Vagina (tissue), 2 donors: ENCODE measurements around the gene POP5. TPM values are rescaled to one million over a fixed set of nuclear protein-coding genes. Genes with fewer than 3 reads are reported as not detected.

Experiments
- DNase-seq, 2 donors: peaks; one replicate each; pipeline ENCODE4 v3.0.0-alpha.2; 2017; ENCODE audit errors: extremely low spot score in 2 of 2
- H3K27ac ChIP-seq: fragments of 200-600 bp; sonication (generic); one replicate; pipeline ENCODE4 v1.5.1; 2019
- H3K27me3 ChIP-seq: fragments of 200-600 bp; sonication (generic); one replicate; pipeline ENCODE4 v1.5.1; 2019
- H3K36me3 ChIP-seq, 2 donors: fragments of 200-600 bp; sonication (generic); one replicate each; pipeline ENCODE4 v1.5.1; 2017 to 2019
- H3K4me1 ChIP-seq: fragments of 200-600 bp; sonication (generic); one replicate; pipeline ENCODE4 v1.5.1; 2019
- H3K4me3 ChIP-seq, 2 donors: fragments of 200-600 bp; sonication (generic); 1 replicate in 1 of 2; 2 replicates in 1 of 2; pipeline ENCODE4 v1.5.1; 2016 to 2019
- H3K9me3 ChIP-seq: fragments of 200-600 bp; sonication (generic); one replicate; pipeline ENCODE4 v1.5.1; 2019
- CTCF ChIP-seq, 3 experiments: fragments of 450-650 bp in 2 of 3; fragments of 200-600 bp in 1 of 3; sonication (generic) in 1 of 3; IDR thresholded peaks; one replicate each; pipeline ENCODE4 v1.5.1; 2017 to 2019; ENCODE audit warnings: antibody characterized with exemption in 3 of 3, mild to moderate bottlenecking in 2 of 3, moderate library complexity in 2 of 3
- POLR2A ChIP-seq, 2 donors: fragments of 450-650 bp; IDR thresholded peaks; one replicate each; pipeline ENCODE4 v1.6.1; 2017; ENCODE audit warnings: antibody characterized with exemption in 2 of 2, mild to moderate bottlenecking in 2 of 2, moderate library complexity in 2 of 2
- POLR2AphosphoS5 ChIP-seq, 2 donors: sonication (generic); formaldehyde crosslinking; IDR thresholded peaks; one replicate each; pipeline ENCODE4 v1.9.0; 2017; ENCODE audit warnings: antibody characterized with exemption in 2 of 2, mild to moderate bottlenecking in 2 of 2, low read depth in 1 of 2; ENCODE audit not compliant: insufficient read depth in 1 of 2
- intact Hi-C: fragments of 100-400 bp; cut with DNase I; formaldehyde crosslinking; loops from one replicate; pipeline ENCODE4 v1.15.1; 2023
- total RNA-seq: library from RNA; depleted of rRNA; stranded (reverse); fragments of >200 nt; gene quantifications from one replicate; pipeline ENCODE4 v1.2.3, GENCODE V29; 2016

Gene POP5
- total RNA-seq, 1 donor from 2014 or later = 35.6 TPM

- Histone ChIP-seq H3K36me3 (no peaks in the 10 kb centered on the region), H3K9me3 (no peaks in the 10 kb centered on the region), H3K4me3 (no peak overlapping the region), H3K4me1 (no peaks in the 10 kb centered on the region), H3K27ac (no peak overlapping the region), H3K27me3 (no peaks in the 10 kb centered on the region)
- intact Hi-C loops = loop anchor here (10.0 kb wide), 1 partner anchor 495 kb away; no protein-coding TSS in a partner anchor
- no peak for DNase-seq
- TF ChIP-seq POLR2AphosphoS5 (IDR thresholded peaks at IDR 0.05; ENCODE audit: insufficient read depth in 1 of 2, low read depth in 1 of 2) = no peak
- TF ChIP-seq CTCF (IDR thresholded peaks at IDR 0.05) = no peak
- TF ChIP-seq POLR2A (IDR thresholded peaks at IDR 0.05) = no peak
These were observed 18.7 kb upstream of the POP5 start for GRCh38 chr12:120599672-120600552.

- intact Hi-C loops = loop anchor here (10.0 kb wide), 1 partner anchor 496 kb away; no protein-coding TSS in a partner anchor
These were observed 17.7 kb upstream of the POP5 start for GRCh38 chr12:120598674-120599463.

GRCh38 chr12:120597861-120598260 is 16.7 kb upstream of the POP5 start:
- TF ChIP-seq POLR2A (IDR thresholded peaks at IDR 0.05) (no peak), POLR2AphosphoS5 (IDR thresholded peaks at IDR 0.05; ENCODE audit: insufficient read depth in 1 of 2, low read depth in 1 of 2) (no peak), CTCF (IDR thresholded peaks at IDR 0.05) (no peak)
- no peaks in the 10 kb centered on the region for H3K36me3 ChIP-seq
- H3K4me3 ChIP-seq = no peak overlapping the region
- DNase-seq = no peak
- H3K27ac ChIP-seq = no peak overlapping the region
- H3K9me3 ChIP-seq = no peaks in the 10 kb centered on the region
- H3K4me1 ChIP-seq = no peaks in the 10 kb centered on the region
- H3K27me3 ChIP-seq = no peaks in the 10 kb centered on the region
- intact Hi-C loops = loop anchor here (10.0 kb wide), 1 partner anchor 497 kb away; no protein-coding TSS in a partner anchor

More at GRCh38 chr12:120598674-120599463, 17.7 kb upstream of the POP5 start:
- Histone ChIP-seq H3K36me3 (no peaks in the 10 kb centered on the region), H3K4me1 (no peaks in the 10 kb centered on the region), H3K27me3 (no peaks in the 10 kb centered on the region), H3K4me3 (no peak overlapping the region), H3K9me3 (no peaks in the 10 kb centered on the region), H3K27ac (no peak overlapping the region)
- TF ChIP-seq CTCF (IDR thresholded peaks at IDR 0.05) (no peak), POLR2AphosphoS5 (IDR thresholded peaks at IDR 0.05; ENCODE audit: insufficient read depth in 1 of 2, low read depth in 1 of 2) (no peak), POLR2A (IDR thresholded peaks at IDR 0.05) (no peak)
- no peak for DNase-seq

GRCh38 chr12:120596901-120597300 is 15.7 kb upstream of the POP5 start:
- H3K27ac ChIP-seq = no peak overlapping the region
- no peaks in the 10 kb centered on the region for H3K36me3 ChIP-seq
- TF ChIP-seq POLR2A (IDR thresholded peaks at IDR 0.05) = no peak
- TF ChIP-seq CTCF (IDR thresholded peaks at IDR 0.05) = no peak
- no peak for TF ChIP-seq POLR2AphosphoS5 (IDR thresholded peaks at IDR 0.05; ENCODE audit: insufficient read depth in 1 of 2, low read depth in 1 of 2)
- no peak overlapping the region for H3K4me3 ChIP-seq
- no peaks in the 10 kb centered on the region for H3K9me3 ChIP-seq
- no peaks in the 10 kb centered on the region for H3K4me1 ChIP-seq
- intact Hi-C loops = loop anchor here (10.0 kb wide), 1 partner anchor 498 kb away; no protein-coding TSS in a partner anchor
- no peaks in the 10 kb centered on the region for H3K27me3 ChIP-seq
- no peak for DNase-seq
